SIG-M5 treated with dmso at 0.1 percent for 504 hours (cell line): ENCODE data around the gene TMEM255B.
"Not testable (repeated sequence)": the region's sequence is repeated elsewhere in the genome, so short reads cannot be mapped to it uniquely, and the experiment has no call there.

Experiments used
- DNase-seq: peaks from one replicate; lab custom pipeline; 2025; ENCODE audit not compliant: unreplicated experiment; lab: John Stamatoyannopoulos, UW

The TMEM255B gene

GRCh38 chr13:113830426-113830950 is 71.5 kb downstream of the TMEM255B start:
- DNase-seq, result not testable (repeated sequence)

- DNase-seq, result no peak
Measured at GRCh38 chr13:113831061-113831460, 72.0 kb downstream of the TMEM255B start.

GRCh38 chr13:113832205-113832604 is 73.2 kb downstream of the TMEM255B start:
- DNase-seq, result no peak

- DNase-seq, result no peak
Measured at GRCh38 chr13:113832631-113833030, 73.6 kb downstream of the TMEM255B start.

- no peak for DNase-seq
Measured at GRCh38 chr13:113833111-113833830, 74.2 kb downstream of the TMEM255B start.

- DNase-seq, result not testable (repeated sequence)
Measured at GRCh38 chr13:113834006-113834405, 75.0 kb downstream of the TMEM255B start.

GRCh38 chr13:113834496-113835200 is 75.6 kb downstream of the TMEM255B start:
- DNase-seq, result no peak

- DNase-seq, result no peak
Measured at GRCh38 chr13:113835461-113836270, 76.6 kb downstream of the TMEM255B start.

- peak; percentile 31 for DNase-seq
Measured at GRCh38 chr13:113836768-113837559, 77.9 kb downstream of the TMEM255B start.

- DNase-seq, result peak; percentile 75
Measured at GRCh38 chr13:113837560-113838355, 78.7 kb downstream of the TMEM255B start.

GRCh38 chr13:113838711-113839201 is 79.7 kb downstream of the TMEM255B start:
- DNase-seq, result no peak

GRCh38 chr13:113839536-113840204 is 80.6 kb downstream of the TMEM255B start:
- no peak for DNase-seq

GRCh38 chr13:113840541-113841352 is 81.7 kb downstream of the TMEM255B start:
- no peak for DNase-seq

- no peak for DNase-seq
Measured at GRCh38 chr13:113841353-113841650, 82.3 kb downstream of the TMEM255B start.

GRCh38 chr13:113842336-113843062 is 83.5 kb downstream of the TMEM255B start:
- no peak for DNase-seq

GRCh38 chr13:113843063-113843654 is 84.1 kb downstream of the TMEM255B start:
- DNase-seq, result no peak

- DNase-seq, result no peak
Measured at GRCh38 chr13:113843864-113844556, 85.0 kb downstream of the TMEM255B start.
